HepG2 (cell line): ENCODE data around the gene NPHS1. TPM values are rescaled to one million over a fixed set of nuclear protein-coding genes. Genes with fewer than 3 reads are reported as not detected.

Experiments
- CBX1 ChIP-seq: IDR thresholded peaks from one replicate; pipeline ENCODE4 v1.6.1; 2016; ENCODE audit warnings: antibody characterized with exemption, low read depth
- CEBPG ChIP-seq: IDR thresholded peaks from 2 replicates; pipeline ENCODE4 v1.6.1; 2016
- DBP ChIP-seq: sonication (generic); formaldehyde crosslinking; IDR thresholded peaks from 2 replicates; pipeline ENCODE4 v1.4.0; 2020; ENCODE audit warnings: missing genetic modification reagents; ENCODE audit errors: not compliant biosample characterization
- MEIS2 ChIP-seq: sonication (generic); formaldehyde crosslinking; IDR thresholded peaks from 2 replicates; pipeline ENCODE4 v1.9.0; 2021; ENCODE audit warnings: mild to moderate bottlenecking, missing genetic modification reagents
- MNT ChIP-seq: fragments of 450-650 bp; IDR thresholded peaks from 2 replicates; pipeline ENCODE4 v1.6.1; 2016
- NONO ChIP-seq, 2 experiments: fragments of 450-650 bp in 1 of 2; sonication (generic) in 1 of 2; formaldehyde crosslinking in 1 of 2; IDR thresholded peaks in 1 of 2; conservative IDR thresholded peaks in 1 of 2; 2 replicates each; pipeline versions ENCODE4 v1.6.1 to v1.8.0; 2017 to 2022; ENCODE audit warnings: mild to moderate bottlenecking in 1 of 2, missing genetic modification reagents in 1 of 2, moderate library complexity in 1 of 2
- POGK ChIP-seq: sonication (generic); formaldehyde crosslinking; conservative IDR thresholded peaks from 2 replicates; pipeline ENCODE4 v1.8.0; 2022; ENCODE audit warnings: mild to moderate bottlenecking, moderate library complexity, missing genetic modification reagents
- ZBED4 ChIP-seq: sonication (generic); formaldehyde crosslinking; IDR thresholded peaks from 2 replicates; pipeline ENCODE4 v1.4.0; 2020; ENCODE audit warnings: missing genetic modification reagents, borderline replicate concordance
- ZBTB25 ChIP-seq: IDR thresholded peaks from 2 replicates; pipeline ENCODE4 v1.6.1; 2018; ENCODE audit warnings: missing genetic modification reagents
- ZNF333 ChIP-seq: sonication (generic); formaldehyde crosslinking; IDR thresholded peaks from 2 replicates; pipeline ENCODE4 v1.4.0; 2020; ENCODE audit warnings: mild to moderate bottlenecking, missing genetic modification reagents, borderline replicate concordance
- ZNF354B ChIP-seq: sonication (generic); formaldehyde crosslinking; IDR thresholded peaks from 2 replicates; pipeline ENCODE4 v1.8.0; 2022; ENCODE audit warnings: mild to moderate bottlenecking, missing genetic modification reagents
- ZNF562 ChIP-seq: sonication (generic); formaldehyde crosslinking; IDR thresholded peaks from 2 replicates; pipeline ENCODE4 v1.8.0; 2022; ENCODE audit warnings: missing genetic modification reagents, borderline replicate concordance
- ZNF781 ChIP-seq: sonication (generic); formaldehyde crosslinking; IDR thresholded peaks from 2 replicates; pipeline ENCODE4 v1.5.1; 2020; ENCODE audit warnings: borderline replicate concordance, mild to moderate bottlenecking, missing genetic modification reagents; ENCODE audit errors: not compliant biosample characterization
- ZXDC ChIP-seq: sonication (generic); formaldehyde crosslinking; IDR thresholded peaks from 2 replicates; pipeline ENCODE4 v1.5.0; 2020; ENCODE audit warnings: mild to moderate bottlenecking, missing genetic modification reagents
- polyA plus RNA-seq, 8 experiments: library from polyadenylated mRNA; depleted of rRNA in 3 of 8; stranded (reverse) in 7 of 8; unstranded in 1 of 8; fragments of >200 nt; fragmentation: Illumina TruSeq in 4 of 8; extraction: Trizol in 4 of 8; gene quantifications; 2 replicates each; pipeline versions ENCODE4 v1.2.1 to v1.2.3, GENCODE V29; 2011 to 2016; ENCODE audit warnings: low read depth in 4 of 8, missing spikeins in 1 of 8, mixed read lengths in 1 of 8; ENCODE audit not compliant: insufficient read depth in 1 of 8
- total RNA-seq, 5 experiments: library from RNA; depleted of rRNA; stranded (reverse); fragments of >200 nt; fragmentation: Illumina TruSeq; extraction: Trizol; gene quantifications; 2 replicates each; pipeline ENCODE4 v1.2.3, GENCODE V29; 2016; ENCODE audit warnings: low read depth in 1 of 5

NPHS1 gene
- total and polyA plus RNA-seq, 2 of the 13 experiments (the other 11 are each of a cell fraction or from before 2014, with no cell fraction given), result not detected

GRCh38 chr19:35860818-35861639 is 8.7 kb upstream of the NPHS1 start (continued):
- TF ChIP-seq POGK (peak; percentile 65; the same call in 1 of the 2 replicates), ZNF562 (CRISPR knock-in tag) (no peak), ZNF354B (CRISPR knock-in tag) (no peak), MNT (no peak), ZBTB25 (CRISPR knock-in tag) (no peak), CEBPG (CRISPR knock-in tag) (no peak), MEIS2 (CRISPR knock-in tag) (no peak), NONO (IDR thresholded peaks at IDR 0.05) (no peak), NONO (CRISPR knock-in tag; conservative IDR thresholded peaks at IDR 0.05) (no peak), DBP (CRISPR knock-in tag) (no peak), CBX1 (no peak), ZNF781 (no peak), ZBED4 (CRISPR knock-in tag) (peak; percentile 54; the same call in 1 of the 2 replicates), ZNF333 (CRISPR knock-in tag) (no peak), ZXDC (no peak)
